ENCODE data around the gene PCNX1.
"Not testable (repeated sequence)": the region's sequence is repeated elsewhere in the genome, so short reads cannot be mapped to it uniquely, and the experiment has no call there.

The PCNX1 gene

DNA sequence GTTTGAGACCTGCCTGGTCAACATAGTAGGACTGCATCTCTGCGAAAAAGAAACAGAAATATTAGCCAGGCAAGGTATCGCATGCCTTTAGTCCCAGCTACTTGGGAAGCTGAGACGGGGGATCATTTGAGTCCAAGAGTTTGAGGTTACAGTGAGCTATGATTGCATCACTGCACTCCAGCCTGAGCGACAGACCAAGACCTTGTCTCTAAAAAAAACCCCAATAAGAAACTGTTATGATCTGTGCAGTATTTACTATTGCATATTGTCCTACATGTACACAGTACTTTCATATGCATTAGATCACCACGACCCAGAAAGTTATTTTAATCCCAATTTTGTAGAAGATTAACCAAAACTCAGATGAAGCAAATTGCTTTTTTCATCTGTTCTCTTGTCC, 187.5 kb downstream of the PCNX1 start:
- DNase-seq, result no peak

DNA sequence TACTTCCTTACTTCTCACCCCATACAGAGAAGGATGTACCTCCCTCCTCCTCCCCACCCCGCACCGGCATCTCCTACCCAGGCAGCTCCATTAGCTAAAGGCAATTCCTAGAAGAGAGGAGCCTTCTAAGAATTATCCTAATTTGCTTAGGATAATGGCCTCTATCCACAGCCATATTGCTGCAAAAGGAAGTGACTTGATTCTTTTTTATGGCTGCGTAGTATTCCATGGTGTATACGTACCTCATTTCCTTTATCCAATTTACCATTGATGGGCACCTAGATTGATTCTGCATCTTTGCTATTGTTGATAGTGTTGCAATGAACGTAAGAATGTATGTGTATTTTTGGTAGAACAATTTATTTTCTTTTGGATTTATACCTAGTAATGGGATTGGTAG, 189.7 kb downstream of the PCNX1 start:
- no peak for DNase-seq

DNA sequence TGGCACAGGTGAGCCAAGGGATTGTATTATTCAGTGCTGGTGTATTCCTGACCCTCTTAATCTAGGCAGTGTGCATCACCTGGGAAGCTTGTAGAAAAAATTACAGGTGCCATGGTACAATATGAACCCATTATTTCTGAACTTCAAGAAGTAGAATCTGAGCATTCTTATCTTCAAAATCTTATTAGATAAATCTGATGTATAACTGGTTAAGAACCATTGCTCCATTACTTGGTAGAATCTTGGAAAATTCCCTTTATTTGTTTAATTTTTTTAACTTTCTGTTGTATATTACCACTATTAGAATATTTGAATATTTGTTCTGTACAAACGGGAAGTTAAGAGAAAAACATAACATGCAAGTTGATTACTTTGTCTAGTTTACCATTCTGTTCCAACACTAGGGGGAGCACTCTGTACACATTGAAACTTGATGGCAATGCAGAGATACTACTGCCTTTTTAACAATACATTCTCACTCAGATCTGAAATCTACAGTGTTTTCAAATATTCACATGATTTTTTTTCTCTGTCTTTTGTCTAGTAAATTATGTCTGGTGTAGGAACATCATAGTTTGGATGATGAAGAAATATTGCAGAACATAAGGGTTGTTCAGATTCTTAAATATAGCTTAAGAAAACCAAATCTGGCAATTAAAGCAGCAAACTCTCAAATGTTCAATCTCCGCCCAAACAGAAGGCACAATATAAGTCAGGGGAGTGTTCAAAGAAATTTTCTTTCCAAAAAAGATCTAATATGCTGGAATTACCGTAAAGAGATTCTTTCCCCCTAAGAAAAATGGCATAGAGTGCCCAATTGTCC, 196.6 kb downstream of the PCNX1 start:
- DNase-seq, result peak; percentile 28

DNA sequence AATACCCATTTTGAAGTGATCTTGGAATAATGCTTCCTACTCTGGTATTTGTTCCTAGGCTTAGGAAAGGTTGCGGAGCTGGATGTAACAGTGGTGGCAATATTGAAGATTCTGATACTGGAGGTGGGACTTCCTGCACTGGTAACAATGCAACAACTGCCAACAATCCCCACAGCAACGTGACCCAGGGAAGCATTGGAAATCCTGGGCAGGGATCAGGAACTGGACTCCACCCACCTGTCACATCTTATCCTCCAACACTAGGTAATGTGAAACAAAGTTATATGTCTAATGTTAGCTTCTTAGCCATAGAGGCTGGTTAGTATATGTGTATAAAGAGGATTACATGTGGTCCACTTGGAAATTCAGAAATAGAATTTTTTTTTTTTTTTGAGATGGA, 197.9 kb downstream of the PCNX1 start:
- DNase-seq, result no peak

DNA sequence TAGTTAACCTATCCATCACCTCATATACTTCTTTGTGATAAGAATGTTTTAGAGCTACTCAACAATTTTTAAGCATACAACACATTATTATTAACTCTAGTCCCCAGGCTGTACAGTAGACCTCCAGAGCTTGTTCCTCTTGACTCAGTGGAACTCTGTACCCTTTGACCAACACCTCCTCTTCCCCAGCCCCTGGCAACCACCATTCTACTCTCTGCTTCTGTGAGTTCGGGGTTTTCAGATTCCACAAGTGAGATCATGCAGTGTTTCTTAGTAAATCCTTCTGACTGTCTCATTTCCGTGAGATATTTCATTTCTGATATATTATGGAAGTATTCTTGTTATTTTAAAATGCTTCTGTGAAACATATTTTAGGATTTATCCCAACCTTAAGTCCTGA, 200.7 kb downstream of the PCNX1 start:
- DNase-seq, result no peak

DNA sequence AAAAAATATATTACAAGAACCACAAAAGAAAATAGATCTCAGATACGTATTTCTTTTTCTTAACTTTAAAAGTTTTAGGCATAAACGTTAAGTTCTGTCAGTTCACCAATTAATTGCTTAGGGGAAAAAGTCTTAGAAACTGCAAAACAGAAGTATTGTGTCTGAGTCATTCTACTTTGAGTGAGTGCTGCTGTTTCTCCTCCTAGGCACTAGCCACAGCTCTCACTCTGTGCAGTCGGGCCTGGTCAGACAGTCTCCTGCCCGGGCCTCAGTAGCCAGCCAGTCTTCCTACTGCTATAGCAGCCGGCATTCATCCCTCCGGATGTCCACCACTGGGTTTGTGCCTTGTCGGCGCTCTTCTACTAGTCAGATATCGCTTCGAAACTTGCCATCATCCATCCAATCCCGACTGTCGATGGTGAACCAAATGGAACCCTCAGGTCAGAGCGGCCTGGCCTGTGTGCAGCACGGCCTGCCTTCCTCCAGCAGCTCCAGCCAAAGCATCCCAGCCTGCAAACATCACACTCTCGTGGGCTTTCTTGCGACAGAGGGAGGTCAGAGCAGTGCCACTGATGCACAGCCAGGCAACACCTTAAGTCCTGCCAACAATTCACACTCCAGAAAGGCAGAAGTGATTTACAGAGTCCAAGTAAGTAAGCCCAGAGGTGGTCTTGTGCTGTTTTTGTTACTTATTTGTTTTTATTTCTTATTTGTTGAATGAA, 201.3 kb downstream of the PCNX1 start:
- no peak for DNase-seq

DNA sequence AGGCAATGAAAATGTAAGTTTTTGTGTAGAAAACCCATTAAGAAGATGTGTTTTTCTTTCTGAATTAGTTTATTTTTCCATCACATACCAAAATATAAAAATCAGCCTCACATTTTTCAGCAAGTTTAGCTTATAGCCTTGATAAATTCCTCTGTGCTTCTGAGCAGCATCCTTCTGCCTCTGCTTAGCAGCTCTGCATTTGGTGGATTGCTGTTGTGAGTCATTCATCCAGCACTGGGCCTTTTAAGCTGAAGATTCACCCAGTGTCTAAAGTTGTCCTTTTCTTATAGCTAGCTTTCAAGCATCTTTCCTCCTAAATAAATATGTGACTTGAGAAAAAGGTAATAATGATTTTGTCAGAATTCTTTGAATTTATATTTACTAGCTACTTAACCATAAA, 206.1 kb downstream of the PCNX1 start:
- no peak for DNase-seq

DNA sequence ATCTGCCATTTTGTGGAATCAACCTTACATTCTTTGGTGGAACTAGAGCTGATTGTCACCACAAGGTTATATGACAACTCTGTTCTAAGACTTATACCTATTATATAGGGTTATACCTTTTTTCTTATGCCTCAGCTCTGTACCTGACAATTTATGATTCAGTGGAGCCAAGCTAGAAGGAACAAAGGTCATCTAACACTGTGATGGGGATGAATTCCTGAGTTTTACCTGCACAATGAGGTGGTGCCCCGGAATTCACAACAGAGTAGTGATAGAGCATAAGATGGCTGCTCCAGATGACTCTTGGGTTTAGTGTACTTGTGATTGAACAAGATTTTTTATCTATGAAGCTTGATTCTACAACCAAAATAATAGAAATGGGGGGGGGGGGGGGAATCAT, 207.3 kb downstream of the PCNX1 start:
- no peak for DNase-seq

DNA sequence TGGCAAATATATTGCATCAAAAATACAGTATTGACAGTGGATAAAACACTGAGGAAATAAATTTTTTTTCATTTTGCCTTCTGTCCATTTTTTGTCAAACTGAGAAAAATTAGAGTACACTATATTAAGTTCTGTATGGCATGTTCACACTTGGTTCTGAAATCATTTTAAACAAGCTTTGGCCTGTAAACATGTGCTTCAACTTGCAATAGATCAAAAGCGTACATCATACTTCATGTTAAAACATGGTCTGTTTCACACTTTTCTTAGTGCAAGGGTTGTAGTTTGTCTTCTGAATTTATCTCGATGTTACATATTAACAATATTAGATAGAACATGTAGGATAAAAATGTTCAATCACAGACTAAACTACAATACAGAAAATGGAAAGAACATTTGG, 208.0 kb downstream of the PCNX1 start:
- no peak for DNase-seq

DNA sequence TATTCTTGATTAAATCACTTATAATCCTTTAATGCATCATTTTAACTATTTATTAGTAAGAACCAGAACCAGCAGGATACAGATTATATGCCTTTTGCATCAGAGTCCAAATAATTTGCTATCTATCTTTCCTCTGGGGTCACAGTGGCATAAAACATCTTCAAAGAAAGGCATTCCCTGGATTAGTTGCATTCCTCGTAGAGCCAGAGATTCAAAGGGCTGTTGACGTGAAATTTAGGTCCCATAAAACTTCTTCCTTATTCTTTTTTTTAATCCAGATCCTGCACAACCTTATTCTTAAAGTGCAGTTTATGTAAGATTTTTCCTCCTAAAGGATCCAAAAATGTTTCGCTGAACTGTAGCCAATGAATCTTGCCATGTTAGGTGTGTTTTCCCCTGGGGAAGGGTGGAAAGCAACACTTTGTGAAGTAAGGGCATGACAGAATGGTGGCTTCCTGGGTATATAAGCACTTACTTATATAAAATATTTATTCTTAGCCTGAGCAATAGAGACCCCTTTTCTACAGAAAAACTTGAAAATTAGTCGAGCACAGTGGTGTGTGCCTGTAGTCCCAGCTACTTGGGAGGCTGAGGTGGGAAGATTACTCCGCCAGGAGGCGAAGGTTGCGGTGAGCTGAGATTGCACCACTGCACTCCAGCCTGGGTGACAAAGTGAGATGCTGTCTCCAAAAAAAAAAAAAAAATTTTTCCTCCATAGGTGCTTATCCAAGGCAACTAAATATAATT, 208.7 kb downstream of the PCNX1 start:
- no peak for DNase-seq

DNA sequence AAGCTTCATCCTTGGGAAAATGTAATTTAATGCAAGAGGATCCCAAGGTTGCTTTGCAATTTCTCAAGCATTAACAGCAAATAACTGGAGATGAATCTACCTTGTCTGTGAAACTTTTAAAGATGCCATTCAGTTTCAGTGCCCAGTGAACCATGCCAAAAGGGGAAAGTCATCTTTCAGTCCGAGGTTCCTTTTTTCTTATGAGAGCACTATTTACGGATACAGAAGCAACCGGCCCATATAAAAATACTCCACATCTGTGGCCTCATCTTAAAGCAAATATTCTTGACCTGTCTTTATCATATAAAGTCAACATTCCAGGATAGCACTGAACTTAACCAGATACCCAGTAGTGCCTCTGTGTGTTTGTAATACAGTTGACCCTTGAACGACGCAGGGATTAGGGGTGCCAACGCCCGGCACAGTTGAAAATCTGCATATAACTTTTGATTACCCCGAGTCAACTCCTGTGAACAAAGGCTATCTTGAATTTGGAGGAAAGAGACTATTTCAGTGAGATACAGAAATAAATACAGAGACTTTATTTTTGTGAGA, 209.4 kb downstream of the PCNX1 start:
- DNase-seq, result no peak

DNA sequence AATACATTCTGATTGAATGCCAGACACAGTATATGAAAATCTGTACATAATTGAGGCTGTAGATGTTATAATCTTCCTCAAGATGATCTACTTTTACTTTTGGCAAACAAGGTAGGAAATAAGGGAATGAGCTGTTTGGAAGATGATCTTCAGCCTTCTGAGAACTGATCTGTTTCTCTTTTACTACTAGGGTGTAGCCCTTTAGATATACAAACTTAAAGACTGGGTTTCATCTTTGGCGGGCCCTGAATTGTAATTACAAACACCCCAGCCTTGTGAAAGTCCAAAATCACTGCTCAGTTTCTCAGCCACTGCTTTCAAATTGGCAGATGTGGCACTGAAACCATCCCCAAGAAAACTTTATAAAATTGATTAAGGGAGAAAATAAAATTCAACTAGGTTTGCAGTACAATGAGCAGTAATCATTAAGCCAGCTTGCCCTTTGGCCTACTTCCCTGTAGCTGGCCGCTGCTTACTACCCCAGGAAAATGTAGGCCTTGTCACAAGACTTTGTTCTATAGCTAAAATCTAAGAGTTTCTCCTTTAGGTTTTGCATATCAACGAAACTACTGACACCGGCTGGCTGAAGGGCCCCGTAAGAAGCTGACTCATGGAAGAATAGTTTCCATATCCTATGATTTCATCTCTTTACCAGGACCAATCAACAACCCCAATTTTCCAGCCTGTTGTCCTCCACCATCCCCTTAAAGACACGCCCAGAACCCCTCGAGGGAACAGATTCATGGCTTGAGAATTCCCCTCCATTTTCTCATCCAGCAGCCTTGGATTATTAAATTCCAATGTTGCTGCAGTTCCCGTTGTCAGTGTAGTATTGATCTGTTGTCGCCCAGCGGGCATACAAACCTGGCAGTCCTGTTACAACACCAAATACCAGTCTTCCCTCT, 210.8 kb downstream of the PCNX1 start:
- DNase-seq, result no peak

DNA sequence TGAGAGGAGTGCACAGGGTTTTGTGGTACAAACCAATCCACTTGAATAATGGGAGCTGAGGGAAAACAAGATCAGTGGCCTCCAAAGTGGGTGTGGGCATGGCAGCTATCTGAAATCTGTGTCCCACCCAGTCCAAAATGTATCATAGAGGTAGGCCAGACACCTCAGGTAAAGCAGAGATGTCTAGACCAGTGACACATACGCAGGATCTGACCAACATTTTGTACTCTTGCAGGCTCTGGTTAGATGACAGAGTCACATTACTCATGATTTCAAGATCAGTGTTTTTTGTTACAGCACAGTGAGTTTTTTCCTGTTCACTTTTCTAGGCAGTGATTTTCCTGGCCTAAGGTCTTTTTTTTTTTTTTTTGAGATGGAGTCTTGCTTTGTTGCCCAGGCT, 211.8 kb downstream of the PCNX1 start:
- no peak for DNase-seq

DNA sequence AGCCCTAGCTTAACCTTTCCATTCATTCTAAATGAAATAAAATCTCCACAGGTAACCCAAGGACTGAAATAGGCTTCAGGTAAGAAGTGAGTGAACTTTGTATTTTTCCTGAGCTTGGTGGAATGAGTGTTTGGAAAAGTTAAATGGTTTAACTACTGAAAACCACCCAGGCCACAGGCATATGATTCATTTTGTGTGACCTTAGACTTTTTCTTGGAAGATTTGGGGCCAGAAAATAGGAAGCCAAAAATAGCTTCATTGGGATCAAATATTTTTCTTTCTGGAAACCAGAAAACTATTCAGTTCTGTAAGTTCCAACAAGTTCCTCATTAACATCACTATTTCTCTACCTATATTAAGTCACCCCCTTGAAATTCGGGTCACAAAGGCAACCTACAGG, 212.6 kb downstream of the PCNX1 start:
- DNase-seq, result no peak

DNA sequence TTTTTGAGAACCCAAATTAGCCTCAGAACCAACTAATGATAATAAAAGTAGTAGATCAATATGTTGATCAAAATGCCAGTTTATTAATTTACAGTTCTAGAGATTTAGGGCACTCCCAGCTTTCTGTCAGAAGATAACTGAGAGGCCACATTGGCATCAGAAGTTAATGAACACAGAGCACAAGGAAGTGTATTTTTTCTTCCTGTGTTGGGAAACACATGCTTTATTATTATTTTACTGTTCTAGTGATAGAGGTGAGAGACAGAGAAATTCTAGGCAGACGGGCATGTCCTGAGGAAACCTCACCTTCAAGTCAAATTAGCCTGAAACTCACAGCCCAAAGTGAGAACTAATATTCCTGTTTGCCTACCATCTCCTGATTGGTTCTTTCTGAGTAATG, 213.7 kb downstream of the PCNX1 start:
- DNase-seq, result no peak

DNA sequence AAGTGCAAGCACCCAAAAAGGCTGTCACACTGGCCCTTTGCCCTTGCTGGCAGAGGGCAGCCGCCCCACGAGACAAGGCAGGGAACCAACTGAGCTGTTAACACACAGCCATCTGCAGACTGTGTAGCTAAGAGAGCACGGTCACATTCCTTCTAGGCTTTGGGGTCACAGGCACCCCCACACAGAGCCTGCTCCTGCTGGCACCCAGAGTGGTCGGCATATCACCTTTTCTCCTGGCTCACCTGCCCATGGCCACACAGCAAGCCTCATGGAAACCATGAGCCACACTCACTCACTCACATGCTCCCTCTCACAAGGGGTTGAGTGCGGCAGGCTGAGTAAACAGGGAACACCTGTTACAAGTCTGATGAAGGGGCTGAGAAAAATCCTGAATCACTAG, 214.5 kb downstream of the PCNX1 start:
- DNase-seq, result peak; percentile 11

DNA sequence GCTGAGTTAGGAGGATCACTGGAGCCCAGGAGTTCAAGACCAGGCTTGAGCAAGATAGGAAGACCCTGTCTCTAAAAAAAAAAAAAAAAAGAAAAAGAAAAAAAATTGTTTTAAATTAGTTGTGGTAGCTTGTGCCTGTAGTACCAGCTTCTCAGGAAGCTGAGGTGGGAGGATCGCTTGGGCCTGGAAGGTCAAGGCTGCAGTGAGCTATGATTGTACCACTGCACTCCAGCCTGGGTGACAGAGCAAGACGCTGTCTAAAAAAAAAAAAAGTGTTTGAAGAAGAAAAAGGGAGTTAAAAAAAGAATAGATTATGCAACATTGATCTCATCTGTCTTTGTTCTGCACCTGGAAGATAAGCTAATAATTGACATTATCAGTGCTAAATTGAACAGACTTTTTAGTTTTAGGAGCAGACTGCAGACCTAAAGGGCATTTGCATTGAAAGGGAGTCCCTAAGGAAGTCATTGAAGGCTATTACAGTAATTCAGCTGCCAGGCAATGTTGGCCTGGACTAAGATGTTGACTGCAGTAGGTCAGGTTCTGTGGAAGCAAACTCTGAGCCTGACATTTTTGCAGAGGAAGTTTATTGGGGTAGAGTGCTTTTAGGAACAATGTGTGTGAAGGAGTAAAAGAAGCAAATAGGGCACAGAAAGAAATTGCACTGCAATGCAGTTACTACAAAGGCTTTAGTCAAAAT, 215.8 kb downstream of the PCNX1 start:
- no peak for DNase-seq

DNA sequence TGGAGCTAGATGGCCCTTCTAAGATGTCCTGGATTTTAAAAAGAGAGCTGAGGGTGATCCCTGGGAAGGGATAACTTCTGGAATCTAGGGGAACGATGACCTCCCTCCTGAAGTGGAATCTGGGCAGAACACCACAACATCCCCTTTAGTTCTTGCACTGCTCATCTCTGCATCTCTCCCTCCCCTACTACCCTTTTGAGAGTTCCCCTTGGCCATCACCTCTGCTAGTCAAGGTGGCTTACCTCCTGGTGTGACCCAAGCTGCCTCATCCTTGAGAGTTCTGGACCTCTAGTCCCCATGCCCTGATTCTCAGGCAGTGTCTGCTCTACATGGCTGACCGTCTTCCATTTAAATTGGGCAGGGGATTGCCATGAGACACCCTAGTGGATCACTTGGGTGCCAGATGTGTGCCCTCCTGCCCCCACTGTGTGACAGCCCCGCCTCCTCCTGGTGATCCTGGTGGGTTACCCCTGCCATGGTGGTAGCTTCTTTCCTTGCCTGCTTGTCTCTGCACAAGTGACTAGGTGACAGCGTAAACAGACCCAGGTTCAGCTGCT, 216.4 kb downstream of the PCNX1 start:
- no peak for DNase-seq

DNA sequence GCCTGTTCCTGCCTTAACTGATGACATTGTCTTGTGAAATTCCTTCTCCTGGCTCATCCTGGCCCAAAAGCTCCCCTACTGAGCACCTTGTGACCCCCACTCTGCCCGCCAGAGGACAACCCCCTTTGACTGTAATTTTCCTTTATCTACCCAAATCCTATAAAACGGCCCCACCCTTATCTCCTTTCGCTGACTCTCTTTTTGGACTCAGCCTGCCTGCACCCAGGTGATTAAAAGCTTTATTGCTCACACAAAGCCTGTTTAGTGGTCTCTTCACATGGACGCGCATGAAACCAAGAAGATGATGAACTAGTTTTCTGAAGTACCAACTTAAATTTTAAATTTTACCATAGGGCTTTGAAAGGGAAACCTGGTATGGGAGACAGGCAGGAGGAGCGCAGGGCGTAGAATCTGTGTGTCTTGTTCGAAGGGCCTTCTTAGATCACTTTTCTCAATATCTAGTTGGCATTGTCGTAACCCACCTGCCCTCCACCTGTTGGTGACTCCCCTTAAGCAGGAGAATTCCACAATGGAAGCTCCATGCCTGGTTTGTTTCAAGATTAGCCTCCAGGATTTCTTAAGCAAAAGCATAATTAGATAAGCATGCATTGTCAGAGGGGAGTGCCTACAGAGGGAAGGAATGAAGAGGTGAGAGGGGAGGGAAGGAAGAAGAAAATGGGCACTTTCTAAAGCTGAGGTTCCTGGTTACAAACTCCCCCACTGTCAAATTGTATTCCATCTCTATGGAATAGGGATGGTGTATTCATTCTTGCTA, 222.6 kb downstream of the PCNX1 start:
- not testable (repeated sequence) for DNase-seq

DNA sequence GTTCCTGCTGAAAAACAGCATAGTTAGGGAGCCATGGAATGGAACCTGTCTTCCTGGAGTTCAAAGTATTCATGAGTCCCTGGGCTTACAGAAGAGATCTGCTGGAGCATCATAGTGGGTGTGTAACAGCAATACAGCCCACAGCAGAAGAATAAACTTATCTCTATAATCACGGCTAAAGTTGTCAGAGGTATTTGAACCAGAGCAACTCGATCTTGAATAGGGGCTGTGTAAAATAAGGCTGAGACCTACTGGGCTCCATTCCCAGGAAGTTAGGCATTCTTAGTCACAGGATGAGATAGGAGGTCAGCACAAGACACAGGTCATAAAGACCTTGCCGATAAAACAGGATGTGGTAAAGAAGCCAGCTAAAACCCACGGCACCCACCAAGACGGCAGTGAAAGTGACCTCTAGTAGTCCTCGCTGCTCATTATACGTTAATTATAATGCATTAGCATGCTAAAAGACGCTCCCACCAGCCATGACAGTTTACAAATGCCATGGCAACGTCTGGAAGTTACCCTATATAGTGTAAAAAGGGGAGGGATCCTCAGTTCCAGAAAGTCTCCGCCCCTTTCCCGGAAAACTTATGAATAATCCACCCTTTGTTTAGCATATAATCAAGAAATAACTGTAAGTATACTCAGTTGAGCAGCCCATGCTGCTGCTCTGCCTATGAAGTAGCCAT, 223.4 kb downstream of the PCNX1 start:
- no peak for DNase-seq
